ENCODE data around the gene PLEKHA4. TPM values are rescaled to one million over a fixed set of nuclear protein-coding genes. Genes with fewer than 3 reads are reported as not detected.
"Not testable (repeated sequence)": the region's sequence is repeated elsewhere in the genome, so short reads cannot be mapped to it uniquely, and the experiment has no call there.

PLEKHA4 gene
- total and polyA plus RNA-seq, 2 experiments from 2014 or later, result 12.2 to 12.3 TPM

GRCh38 chr19:48872182-48872883, 3.9 kb upstream of the PLEKHA4 start, which contains the start of gene PPP1R15A (continued):
- TF ChIP-seq, protein P1, sequence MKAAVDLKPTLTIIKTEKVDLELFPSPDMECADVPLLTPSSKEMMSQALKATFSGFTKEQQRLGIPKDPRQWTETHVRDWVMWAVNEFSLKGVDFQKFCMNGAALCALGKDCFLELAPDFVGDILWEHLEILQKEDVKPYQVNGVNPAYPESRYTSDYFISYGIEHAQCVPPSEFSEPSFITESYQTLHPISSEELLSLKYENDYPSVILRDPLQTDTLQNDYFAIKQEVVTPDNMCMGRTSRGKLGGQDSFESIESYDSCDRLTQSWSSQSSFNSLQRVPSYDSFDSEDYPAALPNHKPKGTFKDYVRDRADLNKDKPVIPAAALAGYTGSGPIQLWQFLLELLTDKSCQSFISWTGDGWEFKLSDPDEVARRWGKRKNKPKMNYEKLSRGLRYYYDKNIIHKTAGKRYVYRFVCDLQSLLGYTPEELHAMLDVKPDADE (IDR thresholded peaks at IDR 0.05), result peak; percentile 13; the same call in 1 of the 2 replicates
- TF ChIP-seq ZNF114 (CRISPR knock-in tag; IDR thresholded peaks at IDR 0.05), result peak; percentile 41; the same call in 1 of the 2 replicates

DNA sequence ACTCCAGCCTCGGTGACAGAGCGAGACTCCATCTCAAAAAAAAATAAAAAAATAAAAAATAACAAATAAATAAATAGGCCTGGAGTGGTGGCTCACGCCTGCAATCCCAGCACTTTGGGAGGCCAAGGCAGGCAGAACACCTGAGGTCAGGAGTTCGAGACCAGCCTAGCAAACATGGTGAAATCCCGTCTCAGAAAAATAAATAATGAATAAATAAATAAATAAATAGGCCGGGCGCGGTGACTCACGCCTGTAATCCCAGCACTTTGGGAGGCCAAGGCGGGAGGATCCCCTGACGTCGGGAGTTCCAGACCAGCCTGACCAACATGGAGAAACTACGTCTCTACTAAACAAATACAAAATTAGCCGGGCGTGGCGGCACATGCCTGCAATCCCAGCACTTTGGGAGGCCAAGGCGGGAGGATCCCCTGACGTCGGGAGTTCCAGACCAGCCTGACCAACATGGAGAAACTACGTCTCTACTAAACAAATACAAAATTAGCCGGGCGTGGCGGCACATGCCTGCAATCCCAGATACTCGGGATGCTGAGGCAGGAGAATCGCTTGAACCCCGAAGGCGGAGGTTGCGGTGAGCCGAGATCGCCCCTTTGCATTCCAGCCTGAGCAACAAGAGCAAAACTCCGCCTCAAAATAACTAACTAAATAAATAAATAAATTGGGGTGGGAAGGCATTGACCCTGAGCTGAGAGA, 3.2 kb upstream of the PLEKHA4 start:
- peaks cover 39% of the 10 kb centered on the region for H3K4me1 Mint-ChIP-seq
- peak overlapping the region; percentile 100 for H3K27ac Mint-ChIP-seq
- H3K27me3 Mint-ChIP-seq (ENCODE audit: insufficient read depth, low read depth, poor library complexity), result peaks cover 11% of the 10 kb centered on the region
- not testable (repeated sequence) for H3K27me3 ChIP-seq (ENCODE audit: insufficient read depth); DNase-seq (ENCODE audit: low spot score); H3K4me3 ChIP-seq; H2AFZ ChIP-seq; H3K9me3 Mint-ChIP-seq; ATAC-seq; H3K27ac ChIP-seq (ENCODE audit: low read depth); H3K9me2 ChIP-seq (ENCODE audit: insufficient read depth); H3K4me2 ChIP-seq
- H4K20me1 ChIP-seq (replicated peaks; ENCODE audit: insufficient read depth), result peaks cover 17% of the 10 kb centered on the region
- peak overlapping the region; percentile 99 for H3K4me3 Mint-ChIP-seq
- peaks cover 12% of the 10 kb centered on the region for H3K36me3 ChIP-seq (ENCODE audit: insufficient read depth)
- peaks cover 21% of the 10 kb centered on the region for H3K79me2 ChIP-seq (replicated peaks; ENCODE audit: insufficient read depth)
- peaks cover 12% of the 10 kb centered on the region for H3K4me1 ChIP-seq (ENCODE audit: insufficient read depth)
- H3F3A ChIP-seq (replicated peaks; ENCODE audit: low read depth), result peaks cover 15% of the 10 kb centered on the region
- H3K36me3 Mint-ChIP-seq (ENCODE audit: low read depth), result peaks cover 35% of the 10 kb centered on the region

GRCh38 chr19:48870048-48870447, 1.6 kb upstream of the PLEKHA4 start:
- Histone ChIP-seq H3K27ac (ENCODE audit: low read depth) (no peak overlapping the region), H3K79me2 (replicated peaks; ENCODE audit: insufficient read depth) (peaks cover 20% of the 10 kb centered on the region), H3K4me2 (no peak overlapping the region), H3K36me3 (ENCODE audit: insufficient read depth) (peaks cover 5% of the 10 kb centered on the region; the same call in 1 of the 2 replicates), H3K27me3 (ENCODE audit: insufficient read depth) (no peaks in the 10 kb centered on the region), H2AFZ (no peak overlapping the region), H3F3A (replicated peaks; ENCODE audit: low read depth) (peaks cover 9% of the 10 kb centered on the region), H4K20me1 (replicated peaks; ENCODE audit: insufficient read depth) (peaks cover 13% of the 10 kb centered on the region), H3K9me2 (ENCODE audit: insufficient read depth) (no peaks in the 10 kb centered on the region), H3K4me3 (no peak overlapping the region), H3K4me1 (ENCODE audit: insufficient read depth) (peaks cover 12% of the 10 kb centered on the region)
- ATAC-seq (no peak), DNase-seq (ENCODE audit: low spot score) (no peak)
- Mint-ChIP-seq H3K4me1 (peaks cover 39% of the 10 kb centered on the region), H3K27ac (no peak overlapping the region), H3K9me3 (peaks cover 4% of the 10 kb centered on the region; the same call in 1 of the 3 replicates), H3K4me3 (no peak overlapping the region), H3K27me3 (ENCODE audit: insufficient read depth, low read depth, poor library complexity) (peaks cover 11% of the 10 kb centered on the region), H3K36me3 (ENCODE audit: low read depth) (peaks cover 20% of the 10 kb centered on the region)
- TF ChIP-seq EZH2phosphoT487 (IDR thresholded peaks at IDR 0.05; ENCODE audit: unreplicated experiment), result no peak
- TF ChIP-seq STAT1 (IDR thresholded peaks at IDR 0.05; ENCODE audit: unreplicated experiment), result no peak
- no peak for TF ChIP-seq ZNF114 (CRISPR knock-in tag; IDR thresholded peaks at IDR 0.05)
- TF ChIP-seq, protein P1 (IDR thresholded peaks at IDR 0.05), result no peak
- TF ChIP-seq, protein P2, sequence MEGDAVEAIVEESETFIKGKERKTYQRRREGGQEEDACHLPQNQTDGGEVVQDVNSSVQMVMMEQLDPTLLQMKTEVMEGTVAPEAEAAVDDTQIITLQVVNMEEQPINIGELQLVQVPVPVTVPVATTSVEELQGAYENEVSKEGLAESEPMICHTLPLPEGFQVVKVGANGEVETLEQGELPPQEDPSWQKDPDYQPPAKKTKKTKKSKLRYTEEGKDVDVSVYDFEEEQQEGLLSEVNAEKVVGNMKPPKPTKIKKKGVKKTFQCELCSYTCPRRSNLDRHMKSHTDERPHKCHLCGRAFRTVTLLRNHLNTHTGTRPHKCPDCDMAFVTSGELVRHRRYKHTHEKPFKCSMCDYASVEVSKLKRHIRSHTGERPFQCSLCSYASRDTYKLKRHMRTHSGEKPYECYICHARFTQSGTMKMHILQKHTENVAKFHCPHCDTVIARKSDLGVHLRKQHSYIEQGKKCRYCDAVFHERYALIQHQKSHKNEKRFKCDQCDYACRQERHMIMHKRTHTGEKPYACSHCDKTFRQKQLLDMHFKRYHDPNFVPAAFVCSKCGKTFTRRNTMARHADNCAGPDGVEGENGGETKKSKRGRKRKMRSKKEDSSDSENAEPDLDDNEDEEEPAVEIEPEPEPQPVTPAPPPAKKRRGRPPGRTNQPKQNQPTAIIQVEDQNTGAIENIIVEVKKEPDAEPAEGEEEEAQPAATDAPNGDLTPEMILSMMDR (conservative IDR thresholded peaks at IDR 0.05; ENCODE audit: low read depth in 2 of 2), result no peak
